HG03571 (cell line): ENCODE data around the gene PROM2.

ENCODE experiments used
- ATAC-seq: cut with Tn5 transposase; IDR thresholded peaks from one replicate; pipeline ENCODE4 v1.9.1; 2021; ENCODE audit not compliant: unreplicated experiment

The PROM2 gene

GRCh38 chr2:95305380-95306061, 31.3 kb downstream of the PROM2 start:
- no peak for ATAC-seq

- no peak for ATAC-seq
Measured at GRCh38 chr2:95306336-95306895, 32.2 kb downstream of the PROM2 start.

GRCh38 chr2:95307036-95307435, 32.8 kb downstream of the PROM2 start:
- ATAC-seq, result no peak

- no peak for ATAC-seq
Measured at GRCh38 chr2:95307878-95308277, 33.6 kb downstream of the PROM2 start.

GRCh38 chr2:95308426-95308990, 34.3 kb downstream of the PROM2 start:
- ATAC-seq, result no peak

GRCh38 chr2:95309599-95309998, 35.4 kb downstream of the PROM2 start:
- ATAC-seq, result no peak

GRCh38 chr2:95310216-95310615, 36.0 kb downstream of the PROM2 start:
- ATAC-seq, result no peak

- ATAC-seq, result no peak
Measured at GRCh38 chr2:95310651-95311050, 36.4 kb downstream of the PROM2 start.

GRCh38 chr2:95311815-95312542, 37.7 kb downstream of the PROM2 start:
- no peak for ATAC-seq

- ATAC-seq, result no peak
Measured at GRCh38 chr2:95312543-95313201, 38.4 kb downstream of the PROM2 start.

- ATAC-seq, result no peak
Measured at GRCh38 chr2:95313296-95314131, 39.3 kb downstream of the PROM2 start.

- ATAC-seq, result no peak
Measured at GRCh38 chr2:95314598-95314963, 40.3 kb downstream of the PROM2 start.

- ATAC-seq, result no peak
Measured at GRCh38 chr2:95314964-95315611, 40.8 kb downstream of the PROM2 start.

GRCh38 chr2:95315801-95316411, 41.7 kb downstream of the PROM2 start:
- no peak for ATAC-seq

- no peak for ATAC-seq
Measured at GRCh38 chr2:95316466-95317122, 42.3 kb downstream of the PROM2 start.

GRCh38 chr2:95317123-95317500, 42.9 kb downstream of the PROM2 start:
- ATAC-seq, result no peak

- ATAC-seq, result no peak
Measured at GRCh38 chr2:95317665-95318425, 43.6 kb downstream of the PROM2 start.

GRCh38 chr2:95318431-95319220, 44.4 kb downstream of the PROM2 start:
- no peak for ATAC-seq
